BLaER1 treated with 17β-estradiol and CSF1 and Interleukin-3, amounts not matched to agents 10 nM and 100 nM (cell line): ENCODE measurements around the gene PAPOLA.
"Not testable (repeated sequence)": the region's sequence is repeated elsewhere in the genome, so short reads cannot be mapped to it uniquely, and the experiment has no call there.

Source experiments
- H3K27ac ChIP-seq, 11 experiments: shearing (Covaris generic); formaldehyde crosslinking; 2 replicates each; pipeline ENCODE4 v1.8.1; 2022
- H3K27me3 ChIP-seq, 11 experiments: shearing (Covaris generic); formaldehyde crosslinking; 2 replicates each; pipeline ENCODE4 v1.8.1; 2022
- H3K36me3 ChIP-seq, 11 experiments: shearing (Covaris generic); formaldehyde crosslinking; 2 replicates each; pipeline ENCODE4 v1.8.1; 2022
- H3K4me1 ChIP-seq, 10 experiments: shearing (Covaris generic); formaldehyde crosslinking; 2 replicates each; pipeline ENCODE4 v1.8.1; 2022
- H3K4me2 ChIP-seq, 11 experiments: shearing (Covaris generic); formaldehyde crosslinking; 2 replicates each; pipeline ENCODE4 v1.8.1; 2022
- H3K4me3 ChIP-seq, 10 experiments: shearing (Covaris generic); formaldehyde crosslinking; 2 replicates each; pipeline ENCODE4 v1.8.1; 2022
- H3K9ac ChIP-seq, 11 experiments: shearing (Covaris generic); formaldehyde crosslinking; 2 replicates each; pipeline ENCODE4 v1.8.1; 2022
- H3K9me3 ChIP-seq, 11 experiments: shearing (Covaris generic); formaldehyde crosslinking; replicated peaks in 1 of 11; 2 replicates each; pipeline ENCODE4 v1.8.1; 2022
- H4K20me1 ChIP-seq, 11 experiments: shearing (Covaris generic); formaldehyde crosslinking; 2 replicates each; pipeline ENCODE4 v1.8.1; 2022
- Cebpa-rat ChIP-seq, 11 experiments: shearing (Covaris generic); IDR thresholded peaks; 2 replicates each; pipeline ENCODE4 v1.8.1; 2022

Gene PAPOLA

GRCh38 chr14:96497087-96497486, 5.1 kb upstream of the PAPOLA start:
- H3K36me3 ChIP-seq = no peaks in the 10 kb centered on the region
- no peak for TF ChIP-seq Cebpa-rat (IDR thresholded peaks at IDR 0.05)
- no peaks in the 10 kb centered on the region for H4K20me1 ChIP-seq
- H3K4me2 ChIP-seq = peak overlapping the region; percentile 44 to 87 (median 76)
- no peaks in the 10 kb centered on the region for H3K27me3 ChIP-seq
- H3K9me3 ChIP-seq = no peaks in the 10 kb centered on the region
- H3K4me3 ChIP-seq = peak overlapping the region in 3 of 10 experiments; percentile 14 to 30 (median 29); a peak in 3 of 20 replicates
- peak overlapping the region in 8 of 11 experiments; percentile 4 to 46 (median 30); a peak in 11 of 22 replicates for H3K27ac ChIP-seq
- peak overlapping the region in 3 of 11 experiments; percentile 0 to 16 (median 6); a peak in 2 of 22 replicates for H3K9ac ChIP-seq
- H3K4me1 ChIP-seq = peaks cover 49 to 76% (median 59%) of the 10 kb centered on the region in 10 experiments

- TF ChIP-seq Cebpa-rat (IDR thresholded peaks at IDR 0.05) = no peak
- no peaks in the 10 kb centered on the region for H3K27me3 ChIP-seq
- no peak overlapping the region; a peak in 1 of 20 replicates for H3K4me3 ChIP-seq
- H3K27ac ChIP-seq = peak overlapping the region in 8 of 11 experiments; percentile 4 to 46 (median 30); a peak in 10 of 22 replicates
- H3K4me1 ChIP-seq = peaks cover 49 to 71% (median 55%) of the 10 kb centered on the region in 10 experiments
- peaks cover 0 to 2% (median 0%) of the 10 kb centered on the region in 11 experiments; a peak in 6 of 22 replicates for H4K20me1 ChIP-seq
- H3K36me3 ChIP-seq = no peaks in the 10 kb centered on the region
- H3K9me3 ChIP-seq = no peaks in the 10 kb centered on the region
- H3K4me2 ChIP-seq = peak overlapping the region; percentile 44 to 87 (median 76)
- H3K9ac ChIP-seq = peak overlapping the region in 3 of 11 experiments; percentile 0 to 16 (median 6); a peak in 2 of 22 replicates
These were observed 4.6 kb upstream of the PAPOLA start for GRCh38 chr14:96497586-96497985.

- Histone ChIP-seq H3K9ac (peak overlapping the region; percentile 93 to 98 (median 97)), H3K9me3 (no peaks in the 10 kb centered on the region), H3K4me1 (peaks cover 54 to 72% (median 60%) of the 10 kb centered on the region in 10 experiments), H3K4me3 (peak overlapping the region; percentile 74 to 97 (median 84)), H3K27me3 (no peaks in the 10 kb centered on the region), H3K36me3 (peaks cover 0 to 24% (median 11%) of the 10 kb centered on the region in 11 experiments; a peak in 11 of 22 replicates), H4K20me1 (peaks cover 34 to 38% (median 37%) of the 10 kb centered on the region in 11 experiments), H3K4me2 (peak overlapping the region; percentile 83 to 96 (median 88)), H3K27ac (peak overlapping the region; percentile 93 to 98 (median 96))
- TF ChIP-seq Cebpa-rat (IDR thresholded peaks at IDR 0.05) = no peak
These were observed 904 bp upstream of the PAPOLA start for GRCh38 chr14:96501217-96501739.

- peak overlapping the region; percentile 67 to 94 (median 90) for H3K4me2 ChIP-seq
- H4K20me1 ChIP-seq = peaks cover 49 to 53% (median 51%) of the 10 kb centered on the region in 11 experiments
- TF ChIP-seq Cebpa-rat (IDR thresholded peaks at IDR 0.05) = no peak
- H3K9ac ChIP-seq = peak overlapping the region; percentile 93 to 98 (median 97)
- peaks cover 44 to 69% (median 53%) of the 10 kb centered on the region in 10 experiments for H3K4me1 ChIP-seq
- peaks cover 0 to 25% (median 12%) of the 10 kb centered on the region in 11 experiments; a peak in 11 of 22 replicates for H3K36me3 ChIP-seq
- no peaks in the 10 kb centered on the region for H3K27me3 ChIP-seq
- H3K27ac ChIP-seq = peak overlapping the region; percentile 93 to 98 (median 96)
- H3K9me3 ChIP-seq = no peaks in the 10 kb centered on the region
- H3K4me3 ChIP-seq = peak overlapping the region; percentile 74 to 97 (median 84)
These were observed 581 bp downstream of the PAPOLA start for GRCh38 chr14:96502621-96503305.

GRCh38 chr14:96503306-96503679, 1.1 kb downstream of the PAPOLA start:
- H3K27me3 ChIP-seq = no peaks in the 10 kb centered on the region
- peaks cover 0 to 25% (median 16%) of the 10 kb centered on the region in 11 experiments; a peak in 11 of 22 replicates for H3K36me3 ChIP-seq
- peak overlapping the region; percentile 93 to 98 (median 96) for H3K27ac ChIP-seq
- H3K4me1 ChIP-seq = peaks cover 46 to 69% (median 54%) of the 10 kb centered on the region in 10 experiments
- peak overlapping the region; percentile 67 to 94 (median 90) for H3K4me2 ChIP-seq
- peak overlapping the region; percentile 74 to 97 (median 84) for H3K4me3 ChIP-seq
- H3K9me3 ChIP-seq = no peaks in the 10 kb centered on the region
- TF ChIP-seq Cebpa-rat (IDR thresholded peaks at IDR 0.05) = no peak
- peak overlapping the region; percentile 93 to 98 (median 97) for H3K9ac ChIP-seq
- peaks cover 54 to 59% (median 57%) of the 10 kb centered on the region in 11 experiments for H4K20me1 ChIP-seq

GRCh38 chr14:96504353-96504752, 2.2 kb downstream of the PAPOLA start:
- H3K27me3 ChIP-seq, H3K9me3 ChIP-seq: not testable (repeated sequence)
- peak overlapping the region; percentile 67 to 94 (median 90) for H3K4me2 ChIP-seq
- H3K9ac ChIP-seq = peak overlapping the region in 10 of 11 experiments; percentile 52 to 98 (median 97); a peak in 17 of 22 replicates
- H4K20me1 ChIP-seq = peaks cover 65 to 69% (median 67%) of the 10 kb centered on the region in 11 experiments
- peak overlapping the region; percentile 74 to 97 (median 84); a peak in 19 of 20 replicates for H3K4me3 ChIP-seq
- H3K4me1 ChIP-seq = peaks cover 42 to 65% (median 57%) of the 10 kb centered on the region in 10 experiments
- peaks cover 0 to 32% (median 16%) of the 10 kb centered on the region in 11 experiments; a peak in 12 of 22 replicates for H3K36me3 ChIP-seq
- H3K27ac ChIP-seq = peak overlapping the region in 6 of 11 experiments; percentile 23 to 98 (median 96); a peak in 6 of 22 replicates

GRCh38 chr14:96507723-96508122, 5.5 kb downstream of the PAPOLA start:
- peaks cover 99 to 100% (median 100%) of the 10 kb centered on the region in 11 experiments for H4K20me1 ChIP-seq
- peak overlapping the region in 9 of 11 experiments; percentile 18 to 34 (median 25); a peak in 13 of 22 replicates for H3K4me2 ChIP-seq

GRCh38 chr14:96508900-96509299, 6.7 kb downstream of the PAPOLA start:
- Histone ChIP-seq H3K36me3 (peaks cover 0 to 39% (median 16%) of the 10 kb centered on the region in 11 experiments; a peak in 13 of 22 replicates), H3K9ac (no peak overlapping the region), H3K9me3 (no peaks in the 10 kb centered on the region; a peak in 1 of 22 replicates), H4K20me1 (peaks cover 99 to 100% (median 100%) of the 10 kb centered on the region in 11 experiments), H3K4me3 (no peak overlapping the region), H3K27me3 (no peaks in the 10 kb centered on the region), H3K4me1 (peaks cover 35 to 97% (median 53%) of the 10 kb centered on the region in 10 experiments), H3K4me2 (peak overlapping the region in 6 of 11 experiments; percentile 1 to 27 (median 20); a peak in 7 of 22 replicates), H3K27ac (no peak overlapping the region)
- TF ChIP-seq Cebpa-rat (IDR thresholded peaks at IDR 0.05) = no peak

More at GRCh38 chr14:96507723-96508122, 5.5 kb downstream of the PAPOLA start:
- peaks cover 0 to 39% (median 17%) of the 10 kb centered on the region in 11 experiments; a peak in 13 of 22 replicates for H3K36me3 ChIP-seq
- TF ChIP-seq Cebpa-rat (IDR thresholded peaks at IDR 0.05) = no peak
- no peak overlapping the region for H3K4me3 ChIP-seq
- H3K9ac ChIP-seq = no peak overlapping the region
- peaks cover 35 to 88% (median 50%) of the 10 kb centered on the region in 10 experiments for H3K4me1 ChIP-seq
- no peaks in the 10 kb centered on the region; a peak in 1 of 22 replicates for H3K9me3 ChIP-seq
- H3K27ac ChIP-seq = no peak overlapping the region
- H3K27me3 ChIP-seq = no peaks in the 10 kb centered on the region
